A172 (cell line): ENCODE measurements around the gene ALAS1. TPM values are rescaled to one million over a fixed set of nuclear protein-coding genes. Genes with fewer than 3 reads are reported as not detected.

ENCODE experiments used
- DNase-seq: peaks from one replicate; pipeline ENCODE4 v3.0.0-alpha.2; 2015; ENCODE audit warnings: low spot score
- total RNA-seq: library from RNA; depleted of rRNA; stranded (reverse); fragments of >200 nt; shearing (Covaris generic); gene quantifications from 2 replicates; pipeline ENCODE4 v1.2.3, GENCODE V29; 2014

ALAS1 gene
- total RNA-seq, 1 experiment from 2014 or later, result 66.9 TPM

DNA sequence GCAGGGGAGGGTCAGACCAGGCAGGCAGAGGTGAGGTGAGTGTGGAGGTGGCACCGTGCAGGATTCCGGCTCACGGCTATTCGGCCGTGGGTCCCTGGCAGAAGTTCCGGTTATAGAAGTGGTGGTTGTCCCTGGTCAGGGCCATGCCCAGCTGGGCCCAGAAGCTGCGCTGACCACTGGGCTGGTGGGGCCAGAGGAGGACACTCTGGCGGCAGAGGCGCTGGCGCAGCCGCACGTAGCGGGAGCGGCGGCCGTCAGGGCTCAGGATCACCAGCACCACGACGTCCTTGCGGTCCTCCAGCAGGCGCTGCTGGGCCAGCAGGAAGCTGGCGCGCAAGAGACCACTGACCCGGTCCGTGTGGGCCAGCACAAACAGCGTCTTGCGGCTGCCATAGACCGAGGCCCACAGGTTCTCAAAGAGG, 23.2 kb downstream of the ALAS1 start:
- no peak for DNase-seq

GRCh38 chr3:52221563-52222318, 23.8 kb downstream of the ALAS1 start:
- no peak for DNase-seq

DNA sequence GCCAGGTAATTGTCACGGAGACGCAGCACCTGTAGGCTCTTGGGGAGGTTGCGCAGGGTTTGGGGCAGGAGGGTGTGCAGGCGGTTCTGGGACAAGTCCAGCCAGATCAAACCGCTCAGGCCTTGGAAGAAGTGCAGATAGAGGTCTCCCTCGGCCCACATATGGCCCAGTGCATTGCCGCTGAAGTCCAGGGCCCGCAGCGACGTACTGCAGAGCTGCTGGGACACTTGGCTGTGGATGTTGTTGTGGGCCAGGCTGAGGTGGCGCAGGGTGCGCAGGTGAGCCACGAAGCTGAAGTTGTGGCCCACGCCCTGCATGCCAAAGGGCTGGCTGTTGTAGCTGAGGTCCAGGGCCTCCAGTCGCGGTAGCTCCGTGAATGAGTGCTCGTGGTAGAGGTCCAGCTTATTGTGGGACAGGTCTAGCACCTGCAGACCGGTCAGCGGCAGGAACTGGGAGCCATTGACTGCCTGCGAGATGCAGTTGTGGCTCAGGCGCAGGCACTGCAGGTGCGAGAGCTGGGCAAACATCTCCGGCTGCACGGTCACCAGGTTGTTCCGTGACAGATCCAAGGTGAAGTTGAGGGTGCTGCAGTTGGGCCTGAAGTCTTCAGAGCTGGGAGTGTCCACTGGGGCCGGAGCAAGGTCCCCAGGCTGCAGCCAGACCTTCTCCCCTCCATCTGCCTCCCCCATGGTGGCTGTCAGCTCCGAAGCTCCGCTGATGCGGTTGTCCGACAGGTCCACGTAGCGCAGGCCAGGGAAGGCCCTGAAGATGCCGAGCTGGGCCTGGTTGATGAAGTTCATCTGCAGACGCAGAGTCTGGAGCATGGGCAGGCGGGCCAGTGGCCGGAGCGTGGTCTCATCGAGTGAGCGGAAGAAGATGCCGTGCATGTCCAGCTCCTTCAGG, 24.6 kb downstream of the ALAS1 start:
- no peak for DNase-seq

- no peak for DNase-seq
These were observed 25.8 kb downstream of the ALAS1 start for GRCh38 chr3:52223449-52224408.

DNA sequence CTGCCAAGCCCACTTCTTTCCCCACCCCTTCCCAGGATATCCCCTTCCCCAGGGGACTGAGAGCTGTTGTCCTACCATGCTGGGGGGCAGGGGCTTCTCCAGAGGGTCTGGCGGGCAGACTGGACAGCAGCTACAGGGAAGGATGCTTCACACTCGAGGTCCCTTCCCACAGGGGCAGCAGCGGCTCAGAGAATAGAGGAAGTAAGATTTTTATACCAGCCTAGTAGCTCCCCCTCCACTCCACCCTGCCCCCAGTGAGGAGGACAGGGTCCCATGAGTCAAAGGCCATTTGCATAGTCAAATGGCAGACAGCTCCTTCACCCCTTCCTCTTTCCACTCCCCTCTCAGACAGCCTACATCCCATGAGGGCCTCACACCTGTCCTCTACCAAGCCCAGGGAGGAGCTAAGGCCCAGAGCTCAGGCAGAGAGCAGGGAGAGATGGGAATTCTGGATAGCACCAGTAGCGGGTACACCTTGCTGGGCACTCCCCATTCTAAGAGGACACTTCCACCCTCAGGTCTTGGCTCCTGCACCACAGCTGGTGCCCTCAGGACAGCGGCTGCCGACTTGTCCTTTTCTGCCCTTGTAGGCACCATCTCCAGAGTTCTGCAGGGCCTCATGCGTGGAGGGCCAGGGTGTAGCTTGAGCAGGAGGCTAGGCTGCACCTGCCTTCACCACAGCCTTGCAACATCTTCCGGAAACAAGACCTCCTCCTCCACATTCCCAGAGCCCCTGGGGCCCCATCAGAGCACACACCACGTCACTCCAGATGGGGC, 27.7 kb downstream of the ALAS1 start, which contains the start of gene TLR9:
TSS of gene TLR9 (minus strand) at position 194 of the 777 bp plus-strand sequence. CDS start at position 78, 116 bp downstream.
- no peak for DNase-seq

DNA sequence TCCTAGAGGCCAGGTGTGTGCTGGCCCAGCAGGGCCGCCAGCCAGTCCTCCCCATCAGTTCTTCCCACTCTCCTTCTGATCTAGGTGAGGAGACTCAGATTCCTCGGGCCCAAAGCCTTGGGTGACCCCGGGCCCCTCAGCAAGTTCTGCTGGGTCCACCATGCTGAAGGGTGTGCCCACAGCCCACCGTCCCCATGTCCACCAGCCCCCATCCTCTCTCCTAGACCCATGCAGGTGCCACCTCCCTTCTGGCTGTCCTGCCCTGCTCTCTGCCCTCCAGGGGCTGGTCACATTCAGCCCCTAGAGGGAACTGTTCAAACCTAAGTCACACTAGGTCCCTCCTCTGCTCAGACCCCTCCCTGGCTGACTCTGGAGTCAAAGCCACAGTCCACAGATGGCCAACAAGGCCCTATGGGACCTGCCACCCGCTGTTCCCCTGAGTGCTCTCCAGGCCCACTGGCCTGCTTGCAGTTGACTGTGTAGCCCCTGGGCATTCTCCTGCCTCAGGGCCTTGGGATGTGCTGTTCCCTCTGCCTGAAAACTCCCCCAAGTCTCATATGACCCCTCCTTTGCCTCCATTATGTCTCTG, 28.4 kb downstream of the ALAS1 start:
- no peak for DNase-seq

- no peak for DNase-seq
These were observed 29.2 kb downstream of the ALAS1 start for GRCh38 chr3:52227117-52227516.

DNA sequence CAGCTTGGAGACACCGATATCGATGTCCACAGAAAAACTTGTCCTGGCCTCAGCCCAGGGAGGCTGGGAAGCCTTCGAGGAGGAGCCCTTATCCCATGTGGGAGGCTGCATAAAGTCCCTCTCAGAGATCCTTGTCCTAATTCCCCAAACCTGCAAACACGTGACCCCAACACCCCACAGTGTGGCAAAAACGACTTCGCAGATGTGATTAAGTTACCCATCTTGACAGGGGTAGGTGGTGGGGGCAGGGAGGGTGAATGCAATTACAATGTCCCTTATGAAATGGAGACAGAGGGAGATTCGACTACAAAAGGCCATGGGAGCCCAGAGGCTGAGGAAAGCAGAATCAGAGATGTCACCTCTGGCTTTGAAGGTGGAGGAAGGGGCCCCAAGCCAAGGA, 29.8 kb downstream of the ALAS1 start:
- no peak for DNase-seq

- no peak for DNase-seq
These were observed 30.3 kb downstream of the ALAS1 start for GRCh38 chr3:52228266-52228665.

GRCh38 chr3:52228751-52229291, 30.9 kb downstream of the ALAS1 start:
- DNase-seq, result no peak

DNA sequence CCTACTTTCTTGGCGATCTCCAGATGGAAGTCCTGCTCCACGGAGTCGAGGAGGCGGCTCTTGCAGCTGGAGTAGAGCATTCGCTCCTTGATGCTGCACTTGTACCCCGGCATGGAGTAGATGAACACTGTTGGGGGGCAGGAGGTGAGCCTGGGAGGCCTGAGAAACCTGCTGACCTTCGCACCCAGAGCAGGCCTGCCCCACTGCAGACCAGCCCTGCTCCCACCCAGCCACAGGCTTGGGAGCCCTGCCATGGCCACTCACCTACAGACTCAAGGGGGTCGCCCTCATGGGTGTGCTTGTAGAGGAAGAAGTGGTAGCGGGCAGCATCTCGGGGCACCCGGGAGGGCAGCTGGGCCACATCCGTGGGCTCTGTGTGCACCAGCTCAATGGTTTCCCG, 31.7 kb downstream of the ALAS1 start:
- no peak for DNase-seq

DNA sequence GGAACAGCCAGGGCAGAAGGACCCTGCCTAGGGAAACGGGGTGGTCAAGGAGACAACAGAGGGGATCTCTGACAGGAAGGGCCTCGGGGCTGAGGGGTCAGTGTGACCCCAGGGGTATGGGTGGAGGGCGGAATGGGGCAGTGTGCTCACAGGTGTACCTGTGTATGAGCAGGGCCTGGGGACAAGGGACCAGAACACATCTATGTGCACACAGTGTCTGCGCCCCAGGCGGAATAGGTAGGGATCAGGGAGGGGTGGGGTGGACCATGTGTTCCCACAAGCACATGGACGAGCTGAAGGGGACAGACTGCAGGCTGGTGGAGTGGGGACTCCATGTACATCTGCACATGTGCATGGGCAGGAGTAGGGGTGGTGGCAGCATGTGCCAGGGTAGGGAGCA, 32.5 kb downstream of the ALAS1 start:
- no peak for DNase-seq

GRCh38 chr3:52230889-52231499, 33.0 kb downstream of the ALAS1 start:
- no peak for DNase-seq

DNA sequence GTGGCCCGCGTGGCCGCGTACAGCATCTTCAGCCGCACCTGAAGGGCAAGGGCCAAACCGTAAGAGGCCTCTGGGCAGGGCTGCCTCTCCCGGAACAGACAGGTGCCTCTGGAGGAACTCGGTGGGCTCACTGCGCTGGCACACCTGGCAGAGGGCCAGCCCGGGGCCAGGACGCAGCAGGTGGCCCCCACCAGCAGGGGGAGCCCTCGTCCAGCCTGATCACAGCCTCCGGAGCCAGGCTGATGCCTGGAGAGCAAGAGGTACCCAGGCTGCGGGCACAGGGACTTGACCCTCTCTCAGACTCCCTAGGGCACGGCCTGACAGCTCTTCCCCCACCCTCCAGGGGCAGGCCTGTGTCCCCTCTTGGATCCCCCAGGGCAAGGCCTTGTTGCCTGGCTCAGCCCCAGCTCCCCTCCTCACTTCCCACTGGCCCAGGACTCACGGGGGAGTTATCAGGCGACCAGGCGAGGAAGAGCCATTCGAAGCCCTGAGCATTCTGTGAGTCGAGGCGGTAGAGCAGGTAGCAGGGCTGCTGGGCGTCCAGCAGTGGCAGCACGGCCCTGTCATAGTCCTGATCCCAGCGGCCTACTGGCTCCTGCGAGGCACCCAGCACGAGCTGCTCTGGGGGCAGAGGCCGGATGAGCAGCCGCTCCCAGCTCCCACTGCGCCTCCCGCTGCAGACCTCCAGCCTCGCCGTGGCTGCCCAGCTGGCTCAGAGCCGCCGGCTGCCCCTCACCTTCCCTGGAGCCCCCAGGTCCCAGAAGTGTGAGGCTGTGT, 33.7 kb downstream of the ALAS1 start:
- no peak for DNase-seq

DNA sequence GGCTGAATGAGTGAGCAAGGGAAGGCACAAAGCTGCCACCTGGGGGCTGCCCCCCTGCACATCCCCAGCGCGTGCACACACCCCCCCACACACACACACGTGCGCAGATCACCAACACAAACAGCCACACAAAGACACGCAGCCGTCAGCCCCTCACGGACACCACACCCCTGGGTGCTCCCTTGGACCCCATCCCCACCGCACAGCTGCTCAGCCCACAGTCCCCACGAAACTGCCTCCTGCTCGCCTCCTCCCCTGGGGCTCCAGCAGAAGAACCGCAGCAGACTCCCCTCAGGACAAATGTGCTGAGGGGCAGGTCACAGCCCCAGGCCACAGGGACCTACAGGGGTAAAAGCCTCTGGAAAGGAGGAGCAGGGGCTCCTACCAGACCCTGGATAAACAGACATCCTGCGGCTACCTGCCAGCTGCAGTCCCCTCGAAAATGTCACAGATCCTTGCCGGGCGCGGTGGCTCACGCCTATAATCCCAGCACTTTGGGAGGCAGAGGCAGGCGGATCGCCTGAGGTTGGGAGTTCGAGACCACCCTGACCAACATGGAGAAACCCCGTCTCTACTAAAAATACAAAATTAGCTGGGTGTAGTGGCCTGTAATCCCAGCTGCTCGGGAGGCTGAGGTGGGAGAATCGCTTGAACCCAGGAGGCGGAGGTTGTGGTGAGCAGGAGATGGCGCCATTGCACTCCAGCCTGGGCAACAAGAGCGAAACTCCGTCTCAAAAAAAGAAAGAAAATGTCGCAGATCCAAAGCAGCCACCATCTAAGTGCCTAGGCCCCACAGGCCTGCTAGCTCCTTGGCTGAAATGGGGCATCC, 34.5 kb downstream of the ALAS1 start:
- DNase-seq, result no peak

- DNase-seq, result no peak
These were observed 35.2 kb downstream of the ALAS1 start for GRCh38 chr3:52233108-52233591.

DNA sequence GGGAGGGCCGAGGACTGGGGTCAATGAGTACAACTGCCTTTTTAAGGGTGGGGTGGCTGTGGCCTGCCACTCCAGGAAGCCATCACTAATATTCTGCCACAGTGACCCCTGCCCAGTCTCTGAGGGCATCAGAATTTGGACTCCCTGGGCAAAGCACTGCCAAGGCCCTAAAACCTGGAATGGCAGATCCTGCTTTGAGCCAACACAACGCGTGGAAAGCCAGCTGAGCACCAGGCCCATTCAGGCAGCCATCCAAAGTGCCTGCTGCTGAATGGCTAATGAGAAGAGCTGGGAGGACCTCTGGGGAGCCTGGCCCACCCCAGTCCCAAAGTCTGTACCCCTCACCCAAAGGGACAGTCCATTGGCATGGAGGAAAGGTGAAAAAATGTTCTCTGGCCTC, 36.0 kb downstream of the ALAS1 start:
- DNase-seq, result no peak
